ENCODE results near the gene PALLD. TPM values are rescaled to one million over a fixed set of nuclear protein-coding genes. Genes with fewer than 3 reads are reported as not detected.

Gene PALLD
- total RNA-seq, 1 experiment from 2014 or later = 6.5 TPM

- no peaks in the 10 kb centered on the region for H3K4me1 ChIP-seq (ENCODE audit: control insufficient read depth, insufficient read depth, low read length)
- ChIA-PET CTCF (no interaction called here), POLR2A (no interaction called here)
- BruUV-seq (replicated peaks) = no TSS peak
- TF ChIP-seq CTCF (IDR thresholded peaks at IDR 0.05) (no peak), REST (IDR thresholded peaks at IDR 0.05; ENCODE audit: insufficient read depth in 1 of 2, low read depth in 2 of 2, low read length in 1 of 2) (no peak), SIN3A (IDR thresholded peaks at IDR 0.05; ENCODE audit: borderline replicate concordance, insufficient read depth, low read depth, low read length) (no peak), POLR2AphosphoS5 (IDR thresholded peaks at IDR 0.05; ENCODE audit: low read depth, low read length) (no peak), TCF7L2 (IDR thresholded peaks at IDR 0.05; ENCODE audit: low read depth, low read length) (no peak)
- in situ Hi-C loops (cut with HindIII; ENCODE audit: low pct_unique_long_range_greater_than_20kb, low sequenced_read_pairs) (no loop called here), intact Hi-C loops (cut with micrococcal nuclease; ENCODE audit: unreplicated experiment) (loop anchor here (10.0 kb wide), 1 partner anchor 179 kb away; no protein-coding TSS in a partner anchor)
- H3K36me3 ChIP-seq (ENCODE audit: control insufficient read depth, insufficient read depth, low read length) = no peaks in the 10 kb centered on the region
- H3K4me3 ChIP-seq (ENCODE audit: low read depth in 2 of 2, low read length in 2 of 2) = no peak overlapping the region
- H3K27ac ChIP-seq (ENCODE audit: low read length) = no peak overlapping the region
- DNase-seq (ENCODE audit: low read depth, low spot score) (no peak), ATAC-seq (no peak)
- no peaks in the 10 kb centered on the region for H3K9me3 ChIP-seq (ENCODE audit: control insufficient read depth, insufficient read depth, low read depth, low read length)
- H3K27me3 ChIP-seq (ENCODE audit: control insufficient read depth, insufficient read depth, low read length) = no peaks in the 10 kb centered on the region
These were observed 219.0 kb downstream of the PALLD start for GRCh38 chr4:168715896-168716295.

- in situ Hi-C loops (cut with HindIII; ENCODE audit: low pct_unique_long_range_greater_than_20kb, low sequenced_read_pairs) = no loop called here
- BruUV-seq (replicated peaks) = no TSS peak
- intact Hi-C loops (cut with micrococcal nuclease; ENCODE audit: unreplicated experiment) = loop anchor here (10.0 kb wide), 1 partner anchor 178 kb away; no protein-coding TSS in a partner anchor
- no peaks in the 10 kb centered on the region for H3K27me3 ChIP-seq (ENCODE audit: control insufficient read depth, insufficient read depth, low read length)
- H3K4me3 ChIP-seq (ENCODE audit: low read depth in 2 of 2, low read length in 2 of 2) = no peak overlapping the region
- no peaks in the 10 kb centered on the region for H3K36me3 ChIP-seq (ENCODE audit: control insufficient read depth, insufficient read depth, low read length)
- no peaks in the 10 kb centered on the region for H3K4me1 ChIP-seq (ENCODE audit: control insufficient read depth, insufficient read depth, low read length)
- CTCF ChIA-PET = no interaction called here
- no peak for ATAC-seq
- H3K9me3 ChIP-seq (ENCODE audit: control insufficient read depth, insufficient read depth, low read depth, low read length) = no peaks in the 10 kb centered on the region
- TF ChIP-seq TCF7L2 (IDR thresholded peaks at IDR 0.05; ENCODE audit: low read depth, low read length) (no peak), POLR2AphosphoS5 (IDR thresholded peaks at IDR 0.05; ENCODE audit: low read depth, low read length) (no peak), CTCF (IDR thresholded peaks at IDR 0.05) (no peak), SIN3A (IDR thresholded peaks at IDR 0.05; ENCODE audit: borderline replicate concordance, insufficient read depth, low read depth, low read length) (no peak), REST (IDR thresholded peaks at IDR 0.05; ENCODE audit: insufficient read depth in 1 of 2, low read depth in 2 of 2, low read length in 1 of 2) (no peak)
- no peak overlapping the region for H3K27ac ChIP-seq (ENCODE audit: low read length)
- no peak for DNase-seq (ENCODE audit: low read depth, low spot score)
- POLR2A ChIA-PET = no interaction called here
These were observed 219.7 kb downstream of the PALLD start for GRCh38 chr4:168716406-168717129.

Data from Panc1 (cell line).